GM23338 (cell line): ENCODE results near the gene JUNB. TPM values are rescaled to one million over a fixed set of nuclear protein-coding genes. Genes with fewer than 3 reads are reported as not detected.

ENCODE experiments used
- ATAC-seq: fragments of 200-7000 bp; cut with Tn5 transposase; 3 replicates; pipeline ENCODE4 v1.9.1; 2020
- DNase-seq: peaks from one replicate; pipeline ENCODE4 v3.0.0-alpha.2; 2015; ENCODE audit warnings: low spot score
- H2AFZ ChIP-seq: fragments of 200-600 bp; sonication (generic); 2 replicates; pipeline ENCODE4 v1.8.0; 2016; ENCODE audit warnings: antibody characterized with exemption, mild to moderate bottlenecking, moderate library complexity
- H3F3A ChIP-seq: fragments of 200-600 bp; sonication (generic); replicated peaks from 2 replicates; pipeline ENCODE4 v1.8.0; 2017; ENCODE audit warnings: antibody characterized with exemption, mixed run types, low read depth
- H3K27ac ChIP-seq: fragments of 200-600 bp; sonication (generic); 2 replicates; pipeline ENCODE4 v1.6.1; 2016; ENCODE audit warnings: low read depth
- H3K27me3 ChIP-seq: fragments of 200-600 bp; sonication (generic); 2 replicates; pipeline ENCODE4 v1.8.0; 2016; ENCODE audit warnings: mild to moderate bottlenecking, mixed run types, moderate library complexity; ENCODE audit not compliant: insufficient read depth
- H3K36me3 ChIP-seq: fragments of 200-600 bp; sonication (generic); 2 replicates; pipeline ENCODE4 v1.8.0; 2016; ENCODE audit warnings: mild to moderate bottlenecking; ENCODE audit not compliant: insufficient read depth
- H3K4me1 ChIP-seq: fragments of 200-600 bp; sonication (generic); 2 replicates; pipeline ENCODE4 v1.8.0; 2016; ENCODE audit warnings: mild to moderate bottlenecking, moderate library complexity; ENCODE audit not compliant: insufficient read depth
- H3K4me2 ChIP-seq: fragments of 200-600 bp; sonication (generic); 2 replicates; pipeline ENCODE4 v1.7.1; 2017; ENCODE audit warnings: mixed run types
- H3K4me3 ChIP-seq: fragments of 200-600 bp; sonication (generic); 2 replicates; pipeline ENCODE4 v1.6.1; 2016; ENCODE audit warnings: mixed run types
- H3K79me2 ChIP-seq: fragments of 200-600 bp; sonication (generic); replicated peaks from 2 replicates; pipeline ENCODE4 v1.8.0; 2017; ENCODE audit warnings: mild to moderate bottlenecking; ENCODE audit not compliant: insufficient read depth
- H3K9me2 ChIP-seq: fragments of 200-600 bp; sonication (generic); 2 replicates; pipeline ENCODE4 v1.8.0; 2017; ENCODE audit not compliant: insufficient read depth
- H4K20me1 ChIP-seq: fragments of 200-600 bp; sonication (generic); replicated peaks from 2 replicates; pipeline ENCODE4 v1.8.0; 2017; ENCODE audit warnings: mild to moderate bottlenecking; ENCODE audit not compliant: insufficient read depth
- H3K27ac Mint-ChIP-seq: 2 replicates; pipeline ENCODE4 v1.8.0; 2020; ENCODE audit warnings: inconsistent platforms, mild to moderate bottlenecking, moderate library complexity, mixed read lengths
- H3K27me3 Mint-ChIP-seq: 3 replicates; pipeline ENCODE4 v1.8.0; 2022; ENCODE audit warnings: low read depth, mild to moderate bottlenecking, moderate library complexity, mixed read lengths, inconsistent platforms; ENCODE audit not compliant: insufficient read depth, poor library complexity
- H3K36me3 Mint-ChIP-seq: 3 replicates; pipeline ENCODE4 v1.8.0; 2021; ENCODE audit warnings: low read depth, mild to moderate bottlenecking, inconsistent platforms, moderate library complexity, mixed read lengths
- H3K4me1 Mint-ChIP-seq: 3 replicates; pipeline ENCODE4 v1.8.0; 2020; ENCODE audit warnings: mild to moderate bottlenecking, inconsistent platforms, mixed read lengths
- H3K4me3 Mint-ChIP-seq: 3 replicates; pipeline ENCODE4 v1.8.0; 2021; ENCODE audit warnings: moderate library complexity, mild to moderate bottlenecking, inconsistent platforms, mixed read lengths
- H3K9me3 Mint-ChIP-seq: 3 replicates; pipeline ENCODE4 v1.8.0; 2020; ENCODE audit warnings: moderate library complexity, mild to moderate bottlenecking, inconsistent platforms, mixed read lengths
- CTCF ChIP-seq, 2 experiments: fragments of 200-600 bp in 1 of 2; sonication (generic) in 1 of 2; conservative IDR thresholded peaks; 2 replicates each; pipeline versions ENCODE4 v1.5.1 to v1.6.1; 2016 to 2017; ENCODE audit warnings: antibody characterized with exemption in 2 of 2, low read depth in 2 of 2, mild to moderate bottlenecking in 2 of 2, moderate library complexity in 1 of 2
- ETS1 ChIP-seq: IDR thresholded peaks from 2 replicates; pipeline ENCODE4 v1.6.1; 2016; ENCODE audit warnings: antibody characterized with exemption
- EZH2phosphoT487 ChIP-seq: fragments of 200-600 bp; sonication (generic); IDR thresholded peaks from one replicate; pipeline ENCODE4 v1.8.1; 2018; ENCODE audit warnings: antibody characterized with exemption; ENCODE audit not compliant: unreplicated experiment
- JUNB ChIP-seq: IDR thresholded peaks from one replicate; pipeline ENCODE4 v1.6.1; 2016; ENCODE audit warnings: antibody characterized with exemption; ENCODE audit not compliant: unreplicated experiment
- NANOG ChIP-seq: IDR thresholded peaks from 2 replicates; pipeline ENCODE4 v1.6.1; 2016; ENCODE audit warnings: antibody characterized with exemption, borderline replicate concordance
- POLR2AphosphoS5 ChIP-seq: IDR thresholded peaks from 2 replicates; pipeline ENCODE4 v1.6.1; 2016; ENCODE audit warnings: antibody characterized with exemption, low read depth
- REST ChIP-seq: IDR thresholded peaks from one replicate; pipeline ENCODE4 v1.6.1; 2018; ENCODE audit warnings: antibody characterized with exemption; ENCODE audit not compliant: unreplicated experiment
- ZNF114 ChIP-seq: fragments of 250-450 bp; sonication (Bioruptor Pico); IDR thresholded peaks from 2 replicates; pipeline ENCODE4 v1.5.0; 2020; ENCODE audit warnings: mild to moderate bottlenecking, moderate library complexity
- ZNF331 ChIP-seq: fragments of 250-450 bp; sonication (Bioruptor Pico); IDR thresholded peaks from 2 replicates; pipeline ENCODE4 v1.5.0; 2020; ENCODE audit warnings: low read depth, mild to moderate bottlenecking, moderate library complexity
- polyA plus RNA-seq: library from polyadenylated mRNA; unstranded; fragments of >200 nt; fragmentation: Nextera tagmentation; extraction: Ambion mirVana; gene quantifications from 2 replicates; pipeline ENCODE4 v1.2.1, GENCODE V29; 2016
- total RNA-seq: library from RNA; depleted of rRNA; stranded (reverse); fragments of >200 nt; shearing (Covaris generic); gene quantifications from 2 replicates; pipeline ENCODE4 v1.2.3, GENCODE V29; 2014

JUNB gene
- total and polyA plus RNA-seq, 2 experiments from 2014 or later = 7.7 to 20.2 TPM

GRCh38 chr19:12783291-12783848 is 7.9 kb upstream of the JUNB start:
- H3K36me3 Mint-ChIP-seq = no peaks in the 10 kb centered on the region
- ATAC-seq (no peak; the same call in 2 of the 3 replicates), DNase-seq (peak; percentile 64)
- no peaks in the 10 kb centered on the region for H3K9me2 ChIP-seq
- peak overlapping the region; percentile 68 for H3K4me3 ChIP-seq
- H3K4me3 Mint-ChIP-seq = peak overlapping the region; percentile 68
- peaks cover 29% of the 10 kb centered on the region for H3K4me1 ChIP-seq
- H3K9me3 Mint-ChIP-seq = no peaks in the 10 kb centered on the region
- peaks cover 27% of the 10 kb centered on the region for H3F3A ChIP-seq
- no peak overlapping the region for H3K27ac Mint-ChIP-seq
- peak overlapping the region; percentile 86 for H3K4me2 ChIP-seq
- TF ChIP-seq NANOG (no peak), ZNF114 (no peak), EZH2phosphoT487 (no peak), REST (no peak), ETS1 (no peak), ZNF331 (no peak)
- no peaks in the 10 kb centered on the region for H3K27me3 ChIP-seq
- H3K79me2 ChIP-seq = no peaks in the 10 kb centered on the region
- no peaks in the 10 kb centered on the region for H4K20me1 ChIP-seq
- peaks cover 23% of the 10 kb centered on the region for H3K4me1 Mint-ChIP-seq
- H3K27me3 Mint-ChIP-seq = peaks cover 10% of the 10 kb centered on the region
- H2AFZ ChIP-seq = no peak overlapping the region
- H3K36me3 ChIP-seq = no peaks in the 10 kb centered on the region
- no peak overlapping the region for H3K27ac ChIP-seq

GRCh38 chr19:12783849-12784393 is 7.4 kb upstream of the JUNB start:
- H3K79me2 ChIP-seq = no peaks in the 10 kb centered on the region
- no peaks in the 10 kb centered on the region for H3K36me3 ChIP-seq
- no peaks in the 10 kb centered on the region for H3K27me3 ChIP-seq
- DNase-seq = no peak
- no peaks in the 10 kb centered on the region for H3K36me3 Mint-ChIP-seq
- no peak overlapping the region for H2AFZ ChIP-seq
- ATAC-seq = no peak
- no peaks in the 10 kb centered on the region for H3K9me3 Mint-ChIP-seq
- H3K27ac ChIP-seq = no peak overlapping the region
- no peak overlapping the region for H3K27ac Mint-ChIP-seq
- peak overlapping the region; percentile 68; the same call in 1 of the 2 replicates for H3K4me3 ChIP-seq
- peaks cover 11% of the 10 kb centered on the region for H3K27me3 Mint-ChIP-seq
- TF ChIP-seq POLR2AphosphoS5 (no peak), CTCF (conservative IDR thresholded peaks at IDR 0.05; ENCODE audit: low read depth in 2 of 2) (no peak), JUNB (no peak), REST (no peak)
- H3F3A ChIP-seq = peaks cover 29% of the 10 kb centered on the region
- H3K9me2 ChIP-seq = no peaks in the 10 kb centered on the region
- H4K20me1 ChIP-seq = no peaks in the 10 kb centered on the region
- H3K4me1 ChIP-seq = peaks cover 31% of the 10 kb centered on the region
- peak overlapping the region; percentile 68 for H3K4me3 Mint-ChIP-seq
- peak overlapping the region; percentile 86 for H3K4me2 ChIP-seq
- H3K4me1 Mint-ChIP-seq = peaks cover 23% of the 10 kb centered on the region
